Activated naive CD8-positive, alpha-beta T cell treated with anti-CD3 and anti-CD28 coated beads, Interleukin-2, amount 50 U/mL, for 16 hours (primary cell): ENCODE measurements around the gene SEPTIN5.
"Not testable (repeated sequence)": the region's sequence is repeated elsewhere in the genome, so short reads cannot be mapped to it uniquely, and the experiment has no call there.

ENCODE experiments used
- DNase-seq: peaks from one replicate; pipeline ENCODE4 v3.0.0-alpha.2; 2020; ENCODE audit warnings: low read depth, low spot score

The SEPTIN5 gene

DNA sequence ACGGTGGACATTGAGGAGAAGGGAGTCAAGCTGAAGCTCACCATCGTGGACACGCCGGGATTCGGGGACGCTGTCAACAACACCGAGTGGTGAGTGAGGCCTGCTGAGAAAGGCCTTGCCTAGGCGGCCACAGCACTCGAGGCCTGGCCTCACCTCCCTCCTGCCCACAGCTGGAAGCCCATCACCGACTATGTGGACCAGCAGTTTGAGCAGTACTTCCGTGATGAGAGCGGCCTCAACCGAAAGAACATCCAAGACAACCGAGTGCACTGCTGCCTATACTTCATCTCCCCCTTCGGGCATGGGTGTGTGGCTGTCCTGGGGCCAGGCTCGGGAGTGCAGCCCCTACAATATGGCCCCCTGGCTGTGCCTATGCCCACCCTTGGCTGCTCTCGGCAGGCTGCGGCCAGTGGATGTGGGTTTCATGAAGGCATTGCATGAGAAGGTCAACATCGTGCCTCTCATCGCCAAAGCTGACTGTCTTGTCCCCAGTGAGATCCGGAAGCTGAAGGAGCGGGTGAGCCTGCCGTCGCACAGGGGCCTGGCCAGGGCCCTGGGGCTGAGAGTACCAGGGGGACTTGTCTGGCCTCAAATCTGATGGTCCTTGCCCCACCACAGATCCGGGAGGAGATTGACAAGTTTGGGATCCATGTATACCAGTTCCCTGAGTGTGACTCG lies 6.0 kb downstream of the SEPTIN5 start:
- DNase-seq, result no peak

GRCh38 chr22:19720999-19721329 lies 6.7 kb downstream of the SEPTIN5 start:
- no peak for DNase-seq

DNA sequence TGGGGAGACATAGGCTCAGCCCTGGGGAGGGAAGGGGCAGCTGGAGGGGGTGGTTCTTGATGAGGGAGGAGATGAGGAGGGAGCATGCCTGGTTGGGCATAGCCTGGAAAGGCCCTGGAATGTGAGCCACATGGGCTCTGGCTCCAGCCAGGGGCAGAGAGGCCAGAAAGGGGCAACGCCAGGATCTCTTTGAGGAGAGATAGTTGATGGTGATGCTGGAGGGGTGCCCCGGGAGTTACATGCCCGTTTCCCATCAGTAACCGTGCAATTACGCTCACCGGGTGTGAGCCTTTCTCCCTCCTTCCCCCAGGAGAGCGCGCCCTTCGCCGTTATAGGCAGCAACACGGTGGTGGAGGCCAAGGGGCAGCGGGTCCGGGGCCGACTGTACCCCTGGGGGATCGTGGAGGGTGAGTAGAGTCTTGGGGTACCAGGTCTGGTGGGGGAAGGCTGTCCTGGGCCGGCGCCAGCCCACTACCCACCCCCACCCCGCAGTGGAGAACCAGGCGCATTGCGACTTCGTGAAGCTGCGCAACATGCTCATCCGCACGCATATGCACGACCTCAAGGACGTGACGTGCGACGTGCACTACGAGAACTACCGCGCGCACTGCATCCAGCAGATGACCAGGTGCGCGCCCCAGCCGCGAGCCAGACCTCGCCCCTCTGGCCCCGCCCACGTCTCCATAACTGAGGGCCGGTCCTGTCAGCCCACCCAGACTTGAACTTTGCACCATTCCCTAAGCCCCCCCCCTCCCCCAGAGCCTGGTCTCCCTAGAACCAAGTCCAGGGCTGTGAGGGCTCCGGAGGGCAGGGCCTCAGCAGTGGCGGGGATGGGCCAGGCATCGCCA lies 7.3 kb downstream of the SEPTIN5 start:
- no peak for DNase-seq

- DNase-seq, result no peak
Observed at GRCh38 chr22:19722178-19722981, 8.1 kb downstream of the SEPTIN5 start.

GRCh38 chr22:19722982-19723231 lies 8.6 kb downstream of the SEPTIN5 start:
- no peak for DNase-seq

DNA sequence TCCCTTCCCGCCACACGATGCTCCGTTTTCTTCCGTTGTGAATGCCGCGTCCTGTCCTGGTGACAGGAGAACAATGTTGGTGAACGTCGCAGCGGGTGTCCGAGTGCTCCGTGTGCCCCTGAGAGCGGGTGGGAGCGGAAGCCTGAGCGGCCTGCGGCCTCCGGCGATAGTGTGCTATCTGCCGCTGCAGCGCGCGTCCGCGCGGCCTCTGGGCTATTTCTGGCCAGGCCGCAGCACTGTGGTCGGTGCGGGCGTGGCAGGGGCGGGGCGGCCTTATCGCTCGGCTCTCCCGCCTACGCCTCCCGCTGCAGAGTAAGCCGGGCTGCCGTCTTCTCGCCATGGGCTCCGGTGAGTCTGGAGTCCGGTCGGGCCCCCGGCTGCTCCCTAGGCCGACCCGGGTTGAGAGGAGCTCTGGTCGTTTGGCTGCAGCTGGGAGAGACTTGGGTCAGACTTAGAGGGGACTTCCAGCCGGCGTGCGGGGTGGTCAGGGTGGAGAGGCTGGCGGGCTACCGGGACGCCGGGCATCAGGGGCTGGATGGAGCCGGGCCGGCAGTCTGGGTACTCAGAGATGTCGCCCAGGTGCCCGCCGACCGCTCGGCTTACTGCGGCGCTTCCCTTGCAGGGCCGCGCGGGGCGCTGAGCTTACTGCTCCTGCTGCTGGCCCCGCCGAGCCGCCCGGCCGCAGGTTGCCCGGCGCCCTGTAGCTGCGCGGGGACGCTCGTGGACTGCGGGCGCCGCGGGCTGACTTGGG lies 9.1 kb downstream of the SEPTIN5 start, which contains the start of gene GP1BB:
Gene GP1BB (plus strand): TSS at position 308 of the 751 bp plus-strand sequence. CDS start 31 bp downstream, at position 339.
- DNase-seq, result no peak

DNA sequence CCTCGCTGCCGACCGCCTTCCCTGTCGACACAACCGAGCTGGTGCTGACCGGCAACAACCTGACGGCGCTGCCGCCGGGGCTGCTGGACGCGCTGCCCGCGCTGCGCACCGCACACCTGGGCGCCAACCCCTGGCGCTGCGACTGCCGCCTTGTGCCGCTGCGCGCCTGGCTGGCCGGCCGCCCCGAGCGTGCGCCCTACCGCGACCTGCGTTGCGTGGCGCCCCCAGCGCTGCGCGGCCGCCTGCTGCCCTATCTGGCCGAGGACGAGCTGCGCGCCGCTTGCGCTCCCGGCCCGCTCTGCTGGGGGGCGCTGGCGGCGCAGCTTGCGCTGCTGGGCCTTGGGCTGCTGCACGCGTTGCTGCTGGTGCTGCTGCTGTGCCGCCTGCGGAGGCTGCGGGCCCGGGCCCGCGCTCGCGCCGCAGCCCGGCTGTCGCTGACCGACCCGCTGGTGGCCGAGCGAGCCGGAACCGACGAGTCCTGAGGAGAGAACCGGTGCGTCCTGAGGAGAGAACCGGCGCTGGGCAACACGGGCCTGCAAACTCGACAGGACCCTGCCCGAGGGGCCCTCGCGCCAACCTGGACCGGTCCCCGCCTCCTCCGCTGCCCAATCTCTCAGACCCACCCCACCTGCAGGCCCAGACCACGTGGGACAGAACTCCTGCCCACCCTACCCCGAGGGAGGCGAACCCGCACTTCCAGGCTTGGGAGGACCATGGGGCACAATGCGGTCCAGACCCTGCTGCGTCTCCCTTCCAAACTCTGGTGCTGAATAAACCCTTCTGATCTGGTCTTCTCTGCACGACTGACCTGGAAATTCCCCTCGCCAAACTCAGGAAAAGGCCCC lies 9.9 kb downstream of the SEPTIN5 start:
- no peak for DNase-seq

GRCh38 chr22:19724927-19725661 lies 10.8 kb downstream of the SEPTIN5 start:
- DNase-seq, result no peak

DNA sequence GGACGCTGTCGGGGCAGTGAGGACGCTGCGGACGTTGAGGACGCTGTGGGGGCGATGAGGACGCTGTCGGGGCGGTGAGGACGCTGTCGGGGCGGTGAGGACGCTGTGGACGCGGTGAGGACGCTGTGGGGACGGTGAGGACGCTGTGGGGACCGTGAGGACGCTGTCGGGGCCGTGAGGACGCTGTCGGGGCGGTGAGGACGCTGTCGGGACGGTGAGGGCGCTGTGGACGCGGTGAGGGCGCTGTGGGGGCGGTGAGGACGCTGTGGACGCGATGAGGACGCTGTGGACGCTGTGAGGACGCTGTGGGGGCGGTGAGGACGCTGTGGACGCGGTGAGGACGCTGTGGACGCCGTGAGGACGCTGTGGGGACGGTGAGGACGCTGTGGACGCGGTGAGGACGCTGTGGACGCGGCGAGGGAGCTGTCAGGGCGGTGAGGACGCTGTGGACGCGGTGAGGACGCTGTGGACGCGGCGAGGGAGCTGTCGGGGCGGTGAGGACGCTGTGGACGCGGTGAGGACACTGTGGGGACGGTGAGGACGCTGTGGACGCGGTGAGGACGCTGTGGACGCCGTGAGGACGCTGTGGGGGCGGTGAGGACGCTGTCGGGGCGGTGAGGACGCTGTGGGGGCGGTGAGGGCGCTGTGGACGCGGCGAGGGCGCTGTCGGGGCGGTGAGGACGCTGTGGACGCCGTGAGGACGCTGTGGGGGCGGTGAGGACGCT lies 11.9 kb downstream of the SEPTIN5 start:
- not testable (repeated sequence) for DNase-seq

DNA sequence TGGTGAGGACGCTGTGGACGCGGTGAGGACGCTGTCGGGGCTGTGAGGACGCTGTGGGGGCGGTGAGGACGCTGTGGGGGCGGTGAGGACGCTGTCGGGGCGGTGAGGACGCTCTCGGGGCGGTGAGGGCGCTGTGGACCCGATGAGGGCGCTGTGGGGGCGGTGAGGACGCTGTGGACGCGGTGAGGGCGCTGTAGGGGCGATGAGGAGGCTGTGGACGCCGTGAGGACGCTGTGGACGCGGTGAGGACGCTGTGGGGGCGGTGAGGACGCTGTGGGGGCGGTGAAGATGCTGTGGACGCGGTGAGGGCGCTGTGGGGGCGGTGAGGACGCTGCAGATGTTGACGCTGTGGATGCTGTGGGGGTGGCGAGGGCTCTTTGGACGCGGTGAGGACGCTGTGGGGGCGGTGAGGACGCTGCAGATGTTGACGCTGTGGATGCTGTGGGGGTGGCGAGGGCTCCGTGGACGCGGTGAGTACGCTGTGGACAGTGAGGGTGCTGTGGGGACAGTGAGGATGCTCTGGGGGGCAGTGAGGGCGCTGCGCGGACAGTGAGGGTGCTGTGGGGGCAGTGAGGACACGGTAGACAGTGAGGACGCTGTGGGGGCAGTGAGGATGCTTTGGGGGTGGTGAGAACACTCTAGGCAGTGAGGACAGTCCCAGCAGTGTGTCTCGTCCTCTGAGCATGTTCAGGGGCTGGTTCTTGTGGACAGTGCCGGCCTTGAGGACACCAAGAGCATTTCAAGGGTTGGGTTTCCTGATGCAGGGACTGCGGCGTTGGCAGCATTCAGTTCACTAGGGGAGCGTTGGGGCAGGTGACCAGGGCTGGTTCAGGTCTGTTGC lies 13.2 kb downstream of the SEPTIN5 start:
- DNase-seq, result no peak

GRCh38 chr22:19728271-19728670 lies 14.0 kb downstream of the SEPTIN5 start:
- DNase-seq, result no peak

GRCh38 chr22:19728836-19729235 lies 14.5 kb downstream of the SEPTIN5 start:
- no peak for DNase-seq

DNA sequence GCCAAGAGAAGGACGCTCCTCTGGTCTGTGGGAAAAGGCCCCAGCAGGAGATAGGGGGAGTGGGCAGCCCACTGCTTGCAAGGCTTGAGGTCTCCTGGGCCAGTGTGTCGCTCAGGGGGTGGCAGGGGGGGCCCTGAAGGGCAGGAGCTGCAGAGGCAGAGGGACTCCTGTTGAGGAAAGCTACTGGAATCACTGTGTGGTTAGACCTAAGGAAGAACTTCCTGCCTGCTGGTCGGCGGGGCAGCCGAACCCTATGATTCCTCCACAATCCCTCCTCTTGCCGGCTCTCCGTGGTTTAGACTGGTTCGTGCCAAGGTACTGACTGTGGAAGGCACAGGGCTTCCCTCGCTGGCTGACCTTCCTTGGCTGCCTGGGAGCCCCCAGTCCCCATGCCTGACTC lies 15.2 kb downstream of the SEPTIN5 start:
- no peak for DNase-seq

DNA sequence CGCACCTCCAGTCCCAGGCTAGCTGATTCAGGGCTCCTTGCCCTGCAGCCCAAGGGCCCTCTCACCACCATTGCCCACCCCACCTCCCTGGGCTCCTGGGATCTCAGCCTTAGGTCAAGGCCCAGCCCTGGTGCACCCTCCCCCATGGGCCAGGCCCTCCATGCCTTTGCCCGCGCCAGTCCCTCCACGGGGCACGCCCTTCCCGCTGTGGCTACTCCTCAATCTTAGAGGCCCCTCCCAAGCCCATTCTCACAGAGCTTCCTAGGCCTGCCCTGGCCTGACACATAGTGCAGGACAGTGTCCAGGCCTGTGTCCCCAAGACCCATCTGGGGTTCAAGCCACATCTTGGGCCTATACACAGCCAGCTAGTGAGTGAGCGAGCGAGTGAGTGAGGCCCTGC lies 15.9 kb downstream of the SEPTIN5 start:
- no peak for DNase-seq

DNA sequence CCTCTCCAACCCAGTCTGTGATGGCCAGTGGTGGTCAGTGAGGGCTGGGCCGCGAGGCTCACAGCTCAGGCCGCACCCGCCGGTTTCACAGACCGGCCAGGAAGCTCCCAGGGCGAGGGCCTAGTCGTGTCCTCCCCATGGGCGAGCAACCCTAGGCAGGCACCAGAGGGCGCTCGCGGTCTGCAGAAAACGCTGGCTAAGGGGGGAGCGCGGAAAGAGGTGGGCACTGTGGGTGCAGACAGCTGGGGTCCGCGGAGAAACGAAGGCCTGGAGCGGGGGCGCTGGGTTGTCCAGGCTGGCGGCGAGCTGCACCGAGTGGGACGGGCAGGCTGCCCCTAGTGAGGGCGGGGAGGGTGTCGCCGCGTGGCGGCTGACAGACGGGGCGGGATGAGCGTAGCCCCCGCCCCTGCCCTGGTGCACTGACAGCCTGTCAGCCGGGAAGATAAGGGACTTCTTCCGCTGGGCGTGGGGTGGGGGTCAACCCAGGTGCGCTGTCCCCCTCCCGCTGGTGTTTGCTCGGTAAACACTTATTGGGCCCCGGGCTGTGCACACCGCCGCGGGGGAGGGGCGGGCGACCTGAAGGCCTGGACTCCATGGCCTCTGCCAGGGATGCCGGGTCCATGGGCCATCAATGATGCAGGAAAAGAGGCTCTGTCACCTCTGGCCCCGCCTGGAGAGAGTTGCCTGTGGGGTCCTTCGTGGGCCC lies 16.5 kb downstream of the SEPTIN5 start:
- DNase-seq, result peak; percentile 74

DNA sequence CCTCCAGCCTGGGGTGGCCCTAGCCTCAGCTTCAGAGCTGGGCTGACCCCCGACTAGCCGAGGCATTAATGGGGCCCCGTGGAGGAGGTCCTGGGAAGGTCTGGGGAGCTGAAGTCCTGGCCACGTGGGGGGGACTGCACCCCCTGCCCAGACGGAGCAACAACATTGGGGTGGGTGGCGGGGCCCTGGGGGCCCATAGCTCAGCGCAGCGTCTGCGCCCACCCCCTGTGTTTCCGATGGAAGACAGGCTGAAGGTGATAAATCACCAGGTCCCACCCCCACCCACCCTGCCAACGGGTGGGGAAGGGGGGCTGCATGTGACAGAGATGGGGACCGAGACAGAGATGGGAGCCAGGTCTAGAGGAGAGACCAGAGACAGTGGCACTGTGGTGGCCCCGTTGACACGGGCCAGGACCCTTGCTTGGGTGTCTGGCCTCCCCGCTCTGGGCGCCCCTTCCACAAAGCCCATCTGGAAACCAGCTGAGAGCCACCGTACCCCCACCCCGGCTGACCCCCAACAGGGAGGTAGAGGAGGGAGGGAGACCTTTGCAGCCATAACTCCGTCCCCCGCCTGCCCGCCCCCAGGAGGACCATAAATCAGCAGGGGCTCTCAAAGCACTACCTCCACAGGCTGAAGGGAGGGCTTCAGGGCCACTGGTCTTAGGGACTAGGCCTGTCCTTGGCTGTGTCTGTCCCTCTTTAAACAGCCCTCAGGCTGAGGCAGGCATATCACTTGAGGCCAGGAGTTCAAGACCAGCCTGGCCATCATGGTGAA lies 17.2 kb downstream of the SEPTIN5 start:
- no peak for DNase-seq

GRCh38 chr22:19732403-19733113 lies 18.3 kb downstream of the SEPTIN5 start:
- DNase-seq, result no peak
